Vagina (tissue), 2 donors: ENCODE data around the gene ADAM8. TPM values are rescaled to one million over a fixed set of nuclear protein-coding genes. Genes with fewer than 3 reads are reported as not detected.
A peak's percentile ranks its signal among the peaks of the same experiment; 100 is the strongest.

ENCODE experiments used
- DNase-seq, 2 donors: peaks; one replicate each; pipeline ENCODE4 v3.0.0-alpha.2; 2017; ENCODE audit errors: extremely low spot score in 2 of 2
- H3K27ac ChIP-seq: fragments of 200-600 bp; sonication (generic); one replicate; pipeline ENCODE4 v1.5.1; 2019
- H3K27me3 ChIP-seq: fragments of 200-600 bp; sonication (generic); one replicate; pipeline ENCODE4 v1.5.1; 2019
- H3K36me3 ChIP-seq, 2 donors: fragments of 200-600 bp; sonication (generic); one replicate each; pipeline ENCODE4 v1.5.1; 2017 to 2019
- H3K4me1 ChIP-seq: fragments of 200-600 bp; sonication (generic); one replicate; pipeline ENCODE4 v1.5.1; 2019
- H3K4me3 ChIP-seq, 2 donors: fragments of 200-600 bp; sonication (generic); 1 replicate in 1 of 2; 2 replicates in 1 of 2; pipeline ENCODE4 v1.5.1; 2016 to 2019
- H3K9me3 ChIP-seq: fragments of 200-600 bp; sonication (generic); one replicate; pipeline ENCODE4 v1.5.1; 2019
- CTCF ChIP-seq, 3 experiments: fragments of 450-650 bp in 2 of 3; fragments of 200-600 bp in 1 of 3; sonication (generic) in 1 of 3; IDR thresholded peaks; one replicate each; pipeline ENCODE4 v1.5.1; 2017 to 2019; ENCODE audit warnings: antibody characterized with exemption in 3 of 3, mild to moderate bottlenecking in 2 of 3, moderate library complexity in 2 of 3
- POLR2A ChIP-seq, 2 donors: fragments of 450-650 bp; IDR thresholded peaks; one replicate each; pipeline ENCODE4 v1.6.1; 2017; ENCODE audit warnings: antibody characterized with exemption in 2 of 2, mild to moderate bottlenecking in 2 of 2, moderate library complexity in 2 of 2
- POLR2AphosphoS5 ChIP-seq, 2 donors: sonication (generic); formaldehyde crosslinking; IDR thresholded peaks; one replicate each; pipeline ENCODE4 v1.9.0; 2017; ENCODE audit warnings: antibody characterized with exemption in 2 of 2, mild to moderate bottlenecking in 2 of 2, low read depth in 1 of 2; ENCODE audit not compliant: insufficient read depth in 1 of 2
- intact Hi-C: fragments of 100-400 bp; cut with DNase I; formaldehyde crosslinking; loops from one replicate; pipeline ENCODE4 v1.15.1; 2023
- total RNA-seq: library from RNA; depleted of rRNA; stranded (reverse); fragments of >200 nt; gene quantifications from one replicate; pipeline ENCODE4 v1.2.3, GENCODE V29; 2016

The ADAM8 gene
- total RNA-seq, 1 donor from 2014 or later, result 11.0 TPM

DNA sequence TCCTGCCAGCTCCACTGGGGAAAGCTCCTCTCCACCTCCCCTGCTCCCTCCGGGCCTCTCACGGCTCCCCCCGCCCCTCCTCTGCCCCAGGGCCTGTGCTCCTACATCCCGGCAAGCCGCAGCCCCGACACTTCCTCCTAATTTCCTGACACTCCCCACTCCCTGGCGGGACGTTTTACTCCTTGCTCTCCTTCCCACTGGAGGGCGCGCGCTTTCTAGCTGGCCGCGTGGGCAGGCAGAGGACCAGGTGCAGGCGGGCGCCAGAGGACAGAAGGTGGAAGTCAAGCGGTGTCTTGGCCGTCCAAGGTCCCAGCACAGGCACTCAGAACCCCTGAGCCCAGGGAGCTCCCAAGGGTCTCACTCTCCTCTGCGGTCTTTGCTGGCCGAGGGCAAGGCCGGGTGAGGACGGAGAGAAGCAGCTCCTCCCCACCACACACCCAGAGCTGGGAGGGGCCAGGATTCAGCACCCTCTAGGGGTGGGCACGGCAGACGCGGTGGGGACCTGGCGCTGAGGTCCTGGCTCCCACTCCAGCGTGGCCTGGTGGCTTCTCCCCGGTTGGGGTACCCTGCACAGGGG is 19.1 kb downstream of the ADAM8 start:
- DNase-seq, result no peak

GRCh38 chr10:133255323-133255722 is 21.3 kb downstream of the ADAM8 start:
- Histone ChIP-seq H3K9me3 (no peaks in the 10 kb centered on the region), H3K36me3 (no peaks in the 10 kb centered on the region), H3K4me3 (no peak overlapping the region), H3K27ac (no peak overlapping the region), H3K4me1 (peaks cover 32% of the 10 kb centered on the region), H3K27me3 (no peaks in the 10 kb centered on the region)
- TF ChIP-seq CTCF (IDR thresholded peaks at IDR 0.05) (no peak), POLR2A (IDR thresholded peaks at IDR 0.05) (no peak), POLR2AphosphoS5 (IDR thresholded peaks at IDR 0.05; ENCODE audit: insufficient read depth in 1 of 2, low read depth in 1 of 2) (no peak)
- no peak for DNase-seq
- intact Hi-C loops, result no loop called here

More for the DNA sequence above, 19.1 kb downstream of the ADAM8 start:
- peak overlapping the region; percentile 46 for H3K27ac ChIP-seq
- H3K4me3 ChIP-seq, result peak overlapping the region in 1 of 2 donors; percentile 8
- no peaks in the 10 kb centered on the region for H3K27me3 ChIP-seq
- no peaks in the 10 kb centered on the region for H3K9me3 ChIP-seq
- no peaks in the 10 kb centered on the region for H3K36me3 ChIP-seq
- TF ChIP-seq POLR2A (IDR thresholded peaks at IDR 0.05), result no peak
- peak in 1 of 3 experiments; percentile 10 for TF ChIP-seq CTCF (IDR thresholded peaks at IDR 0.05)
- peak in 1 of 2 donors; percentile 47 for TF ChIP-seq POLR2AphosphoS5 (IDR thresholded peaks at IDR 0.05; ENCODE audit: insufficient read depth in 1 of 2, low read depth in 1 of 2)
- peaks cover 49% of the 10 kb centered on the region for H3K4me1 ChIP-seq
- intact Hi-C loops, result no loop called here

- Histone ChIP-seq H3K4me3 (no peak overlapping the region), H3K27ac (no peak overlapping the region), H3K9me3 (no peaks in the 10 kb centered on the region), H3K4me1 (peaks cover 24% of the 10 kb centered on the region), H3K27me3 (no peaks in the 10 kb centered on the region), H3K36me3 (no peaks in the 10 kb centered on the region)
- no peak for DNase-seq
- TF ChIP-seq CTCF (IDR thresholded peaks at IDR 0.05) (no peak), POLR2A (IDR thresholded peaks at IDR 0.05) (no peak), POLR2AphosphoS5 (IDR thresholded peaks at IDR 0.05; ENCODE audit: insufficient read depth in 1 of 2, low read depth in 1 of 2) (no peak)
- intact Hi-C loops, result no loop called here
Measured at GRCh38 chr10:133254421-133255120, 22.1 kb downstream of the ADAM8 start.

GRCh38 chr10:133253361-133253955 is 23.2 kb downstream of the ADAM8 start:
- Histone ChIP-seq H3K9me3 (no peaks in the 10 kb centered on the region), H3K4me1 (peaks cover 13% of the 10 kb centered on the region), H3K4me3 (no peak overlapping the region), H3K27me3 (peaks cover under 1% of the 10 kb centered on the region), H3K27ac (no peak overlapping the region), H3K36me3 (no peaks in the 10 kb centered on the region)
- intact Hi-C loops, result no loop called here
- no peak for DNase-seq
- TF ChIP-seq POLR2AphosphoS5 (IDR thresholded peaks at IDR 0.05; ENCODE audit: insufficient read depth in 1 of 2, low read depth in 1 of 2), result no peak
- no peak for TF ChIP-seq CTCF (IDR thresholded peaks at IDR 0.05)

GRCh38 chr10:133252223-133252552 is 24.5 kb downstream of the ADAM8 start:
- H3K4me3 ChIP-seq, result no peak overlapping the region
- no peaks in the 10 kb centered on the region for H3K36me3 ChIP-seq
- peaks cover 4% of the 10 kb centered on the region for H3K27me3 ChIP-seq
- no peak for DNase-seq
- intact Hi-C loops, result no loop called here
- no peaks in the 10 kb centered on the region for H3K9me3 ChIP-seq
- peaks cover under 1% of the 10 kb centered on the region for H3K4me1 ChIP-seq
- H3K27ac ChIP-seq, result no peak overlapping the region
- TF ChIP-seq POLR2AphosphoS5 (IDR thresholded peaks at IDR 0.05; ENCODE audit: insufficient read depth in 1 of 2, low read depth in 1 of 2) (no peak), POLR2A (IDR thresholded peaks at IDR 0.05) (no peak), CTCF (IDR thresholded peaks at IDR 0.05) (no peak)
